GM21390 (cell line): ENCODE measurements around the gene SQSTM1.
A peak's percentile ranks its signal among the peaks of the same experiment; 100 is the strongest.

ENCODE experiments used
- ATAC-seq: cut with Tn5 transposase; IDR thresholded peaks from one replicate; pipeline ENCODE4 v1.9.1; 2021; ENCODE audit not compliant: unreplicated experiment

SQSTM1 gene

GRCh38 chr5:179794575-179794974 lies 26.1 kb upstream of the SQSTM1 start:
- no peak for ATAC-seq

DNA sequence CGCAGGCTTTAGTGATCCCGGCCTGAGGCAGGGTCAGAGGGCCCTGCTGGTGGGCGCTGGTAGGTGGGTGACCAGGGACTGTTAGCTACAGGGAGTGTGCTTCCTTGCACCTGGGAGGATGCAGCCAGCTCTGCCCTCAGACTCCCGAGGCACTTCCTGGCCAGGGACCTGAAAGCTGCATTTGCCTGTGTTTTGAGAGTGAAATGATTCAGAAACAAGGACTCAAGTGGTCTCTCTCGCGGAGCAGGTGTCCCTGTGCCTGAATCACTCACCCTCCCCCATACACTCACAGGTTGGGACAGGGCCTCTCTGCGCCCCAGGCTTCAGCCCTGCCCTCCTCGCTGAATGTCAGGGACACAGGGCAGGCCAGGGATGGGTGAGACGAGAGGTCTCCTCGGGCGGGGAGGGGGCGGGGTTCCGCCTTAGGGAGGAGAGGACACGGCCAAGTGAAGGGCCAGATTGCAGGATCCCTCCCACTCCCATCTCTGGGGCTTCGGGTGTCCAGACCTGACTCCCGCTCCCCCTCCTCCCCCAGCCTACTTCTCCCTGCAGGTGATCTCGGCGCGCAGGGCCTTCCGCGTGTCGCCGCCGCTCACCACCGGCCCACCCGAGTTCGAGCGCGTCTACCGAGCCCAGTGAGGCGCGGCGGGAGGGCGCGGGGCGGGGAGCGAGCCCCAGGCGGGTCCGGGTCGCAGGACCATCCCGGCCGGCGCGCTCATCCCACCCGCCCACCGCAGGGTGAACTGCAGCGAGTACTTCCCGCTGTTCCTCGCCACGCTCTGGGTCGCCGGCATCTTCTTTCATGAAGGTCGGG lies 25.4 kb upstream of the SQSTM1 start:
- peak; percentile 0 for ATAC-seq

DNA sequence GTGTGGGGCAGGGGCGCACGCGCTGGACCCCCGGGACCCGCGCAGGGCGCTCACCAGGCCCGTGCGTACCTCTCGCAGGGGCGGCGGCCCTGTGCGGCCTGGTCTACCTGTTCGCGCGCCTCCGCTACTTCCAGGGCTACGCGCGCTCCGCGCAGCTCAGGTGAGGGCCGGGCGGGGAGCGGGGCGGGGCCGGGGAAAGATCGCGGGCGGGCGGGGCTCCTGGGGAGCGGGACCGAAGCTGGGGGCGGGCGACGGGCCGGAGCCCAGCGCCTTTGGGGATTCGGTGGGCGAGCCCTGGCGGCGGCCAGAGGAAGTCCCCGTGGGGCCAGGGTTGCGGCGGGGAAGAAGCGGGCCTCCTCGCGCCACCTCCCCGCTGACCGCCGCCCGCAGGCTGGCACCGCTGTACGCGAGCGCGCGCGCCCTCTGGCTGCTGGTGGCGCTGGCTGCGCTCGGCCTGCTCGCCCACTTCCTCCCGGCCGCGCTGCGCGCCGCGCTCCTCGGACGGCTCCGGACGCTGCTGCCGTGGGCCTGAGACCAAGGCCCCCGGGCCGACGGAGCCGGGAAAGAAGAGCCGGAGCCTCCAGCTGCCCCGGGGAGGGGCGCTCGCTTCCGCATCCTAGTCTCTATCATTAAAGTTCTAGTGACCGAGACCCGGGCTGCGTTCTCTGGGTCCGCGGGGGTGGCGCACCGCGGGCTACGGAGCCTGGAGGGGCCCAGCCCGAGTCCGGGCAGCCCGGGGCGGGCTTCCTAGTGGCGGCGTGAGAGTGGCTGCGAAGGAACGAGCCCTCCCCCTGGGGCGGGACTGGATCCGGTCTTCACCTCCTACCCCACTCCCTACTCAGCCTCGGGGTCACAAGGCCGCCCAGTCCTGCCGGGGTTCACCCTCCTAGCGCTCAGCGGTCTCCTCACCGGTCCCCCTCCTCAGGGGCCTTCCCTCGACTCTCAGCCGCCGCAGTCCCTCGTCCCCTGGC lies 24.6 kb upstream of the SQSTM1 start:
- ATAC-seq: peak; percentile 79

GRCh38 chr5:179796877-179797608 lies 23.7 kb upstream of the SQSTM1 start:
- ATAC-seq: no peak

GRCh38 chr5:179797741-179798140 lies 23.0 kb upstream of the SQSTM1 start:
- ATAC-seq: no peak

GRCh38 chr5:179798144-179798770 lies 22.4 kb upstream of the SQSTM1 start:
- ATAC-seq: no peak

DNA sequence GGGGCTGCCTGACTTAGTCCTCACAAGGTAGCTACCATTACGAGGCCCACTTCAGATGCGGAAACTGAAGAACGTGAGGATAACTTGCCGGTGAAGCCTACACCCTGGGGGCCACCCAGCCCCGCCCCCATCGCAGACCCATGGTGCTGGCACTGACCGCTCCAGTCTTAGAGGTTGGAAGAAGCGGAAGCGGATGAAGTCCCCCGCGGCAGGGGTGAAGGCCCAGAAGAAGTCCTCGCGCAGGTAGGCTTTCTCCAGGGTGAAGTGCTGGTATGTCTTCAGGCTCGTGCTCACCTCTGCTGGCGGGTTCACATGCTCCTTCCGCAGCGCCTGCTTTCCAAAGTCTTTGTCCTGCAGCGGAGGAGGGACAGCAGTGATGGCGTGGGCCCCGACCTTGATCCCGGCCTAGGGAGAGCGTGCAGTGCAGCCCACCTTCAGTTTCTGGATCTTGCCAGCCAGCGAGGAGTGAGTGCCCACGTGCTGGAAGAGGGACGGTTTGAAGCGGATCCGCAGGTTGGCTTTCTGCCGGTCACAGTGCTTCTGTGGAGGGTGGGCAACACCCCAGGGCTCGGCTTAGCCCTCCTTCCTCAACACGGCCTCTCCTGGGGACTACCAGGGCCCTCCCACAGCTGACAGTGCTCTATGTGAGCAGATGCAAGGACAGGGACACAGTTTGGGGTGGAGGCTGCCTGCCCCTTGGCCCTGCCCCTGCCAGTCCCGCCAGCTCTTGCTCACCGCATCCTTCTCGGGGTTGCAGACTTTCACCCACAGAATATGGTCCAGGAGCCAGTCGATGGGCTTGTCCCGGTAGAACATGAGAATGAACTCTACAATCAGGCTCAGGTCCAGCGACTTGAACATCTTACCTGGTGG lies 21.7 kb upstream of the SQSTM1 start:
- ATAC-seq: no peak

DNA sequence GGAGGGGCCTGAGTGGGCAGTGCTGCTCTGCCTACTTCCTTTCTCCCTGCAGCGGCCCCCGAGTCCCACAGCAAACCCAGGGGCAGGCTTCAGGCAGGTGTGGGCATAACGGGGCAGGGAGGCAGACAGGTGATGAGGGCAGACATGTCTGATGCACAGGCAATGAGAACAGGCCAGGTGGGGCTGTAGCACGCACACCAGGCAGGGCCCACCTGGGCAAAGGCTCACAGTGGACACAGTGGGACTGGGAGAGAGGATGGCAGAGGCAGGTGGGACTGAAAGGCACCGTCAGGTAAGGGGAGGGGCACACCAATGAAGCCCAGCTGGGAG lies 21.1 kb upstream of the SQSTM1 start:
- ATAC-seq: no peak

GRCh38 chr5:179800071-179800695 lies 20.5 kb upstream of the SQSTM1 start:
- ATAC-seq: no peak

DNA sequence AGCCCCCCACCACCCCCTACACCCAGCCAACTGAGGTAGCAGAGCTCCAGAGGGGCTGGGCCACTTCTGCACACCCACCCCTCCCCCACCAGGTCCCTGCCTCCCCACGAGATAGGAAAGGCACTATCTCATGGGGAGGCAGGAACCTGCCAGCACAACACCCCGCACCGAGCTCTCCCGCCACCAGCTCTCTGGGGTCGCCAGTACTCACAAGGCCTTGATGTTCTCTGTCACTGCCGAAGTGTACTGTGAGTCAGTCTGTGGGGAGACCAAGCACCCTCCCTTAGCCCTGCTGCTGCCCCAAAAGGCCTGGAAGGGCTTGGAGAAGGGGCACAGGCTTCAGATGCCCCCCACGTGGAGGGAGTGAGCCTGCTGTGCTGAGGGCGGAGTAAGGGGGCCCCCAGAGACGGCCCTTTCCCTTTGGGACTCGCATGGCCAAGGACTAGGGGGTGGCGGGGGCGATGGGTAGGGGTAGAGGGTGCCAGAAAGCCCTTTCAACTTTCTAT lies 20.0 kb upstream of the SQSTM1 start:
- no peak for ATAC-seq

DNA sequence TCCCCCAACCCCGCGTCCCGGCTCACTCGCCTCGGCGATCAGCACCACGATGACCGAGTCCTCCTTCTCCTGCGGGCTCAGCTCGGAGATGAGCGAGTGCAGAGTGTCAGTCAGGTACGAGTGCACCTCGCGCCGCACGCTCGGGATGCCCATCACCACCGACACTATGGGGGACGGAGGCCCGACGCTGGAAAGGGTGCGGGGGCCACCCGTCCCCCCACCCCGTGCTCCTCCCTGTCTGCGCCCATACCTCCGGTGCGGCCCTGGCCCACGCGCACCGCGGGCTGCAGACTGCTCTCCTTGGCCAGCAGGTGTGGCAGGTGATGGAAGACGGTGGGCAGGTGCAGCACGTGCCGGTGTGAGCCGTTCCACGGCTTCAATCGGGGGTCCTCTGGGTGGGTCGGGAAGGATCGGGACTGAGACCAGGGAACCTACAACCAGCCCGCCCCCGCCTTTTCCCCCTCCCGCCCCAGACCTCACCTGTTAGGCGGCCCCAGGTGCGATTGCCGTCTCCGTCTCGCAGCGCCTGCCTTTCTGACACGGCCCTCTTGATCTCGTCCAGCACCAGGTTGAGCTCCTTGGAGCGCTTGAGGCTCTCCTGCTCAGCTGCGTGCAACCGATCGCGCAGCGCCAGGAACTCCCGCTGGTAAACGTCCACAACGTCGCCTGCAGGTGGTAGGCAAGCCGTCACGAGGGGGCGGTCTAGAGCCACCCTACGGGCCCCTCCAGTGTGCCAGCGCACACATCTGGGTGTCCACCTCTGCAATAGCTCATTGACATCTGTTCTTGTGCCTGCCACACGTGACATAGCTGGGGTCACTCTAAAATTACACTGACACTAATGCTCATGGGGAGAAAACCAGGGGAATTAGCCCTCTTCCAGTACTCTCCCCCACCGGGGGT lies 19.1 kb upstream of the SQSTM1 start:
- no peak for ATAC-seq

- no peak for ATAC-seq
Observed at GRCh38 chr5:179802207-179802883, 18.4 kb upstream of the SQSTM1 start.

DNA sequence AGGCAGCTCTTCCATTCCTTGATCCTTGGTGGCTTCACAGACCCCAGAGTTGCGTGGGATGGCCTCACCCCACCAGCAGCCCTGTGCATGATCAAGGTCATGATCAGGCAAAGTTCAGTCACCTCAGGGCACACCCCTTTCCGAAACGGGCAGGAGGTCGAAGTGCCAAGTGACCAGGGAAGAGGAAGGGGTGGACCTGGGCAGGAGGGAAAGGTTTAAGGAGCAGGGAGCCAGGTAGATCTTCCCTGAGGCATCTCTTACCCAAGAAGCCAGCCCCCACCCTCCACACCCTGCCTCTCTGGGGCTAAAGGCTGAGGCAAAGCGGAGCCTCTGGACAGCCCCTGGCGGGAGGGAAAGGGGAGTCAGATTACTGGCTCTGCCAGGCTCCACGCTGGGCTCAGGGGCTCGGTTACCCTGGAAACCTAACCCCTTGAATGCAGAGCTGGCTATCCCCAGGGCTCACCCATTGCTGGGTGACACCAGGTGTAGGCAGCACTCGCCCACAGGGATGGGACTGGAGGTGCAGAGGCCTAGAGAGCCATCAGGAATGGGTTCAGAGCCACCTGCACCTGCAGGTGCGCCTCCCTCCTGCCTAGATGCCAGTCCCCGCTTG lies 17.6 kb upstream of the SQSTM1 start:
- no peak for ATAC-seq

GRCh38 chr5:179803651-179804554 lies 16.8 kb upstream of the SQSTM1 start:
- no peak for ATAC-seq

DNA sequence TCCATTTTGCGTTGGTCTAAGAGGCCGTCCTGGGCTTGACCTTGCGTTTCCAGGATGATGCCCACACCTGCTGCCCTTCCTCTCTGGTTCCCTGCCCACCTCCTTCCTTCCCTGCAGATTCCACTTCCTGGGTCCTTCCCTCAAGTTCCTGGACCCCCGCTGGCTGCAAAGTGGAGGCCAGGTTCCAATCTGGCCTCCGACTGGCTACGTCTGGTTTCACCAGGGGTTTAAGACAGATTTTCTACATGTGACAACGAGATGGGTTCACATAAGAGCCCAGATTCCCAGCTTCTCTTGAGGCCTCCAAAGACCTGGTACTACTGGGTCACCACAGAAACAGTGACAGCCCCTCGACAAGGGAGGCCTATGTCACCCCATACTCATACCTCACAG lies 16.2 kb upstream of the SQSTM1 start:
- no peak for ATAC-seq

GRCh38 chr5:179805070-179805528 lies 15.6 kb upstream of the SQSTM1 start:
- ATAC-seq: no peak
